Measurements from ENCODE around the gene DPP10.

Gene DPP10

DNA sequence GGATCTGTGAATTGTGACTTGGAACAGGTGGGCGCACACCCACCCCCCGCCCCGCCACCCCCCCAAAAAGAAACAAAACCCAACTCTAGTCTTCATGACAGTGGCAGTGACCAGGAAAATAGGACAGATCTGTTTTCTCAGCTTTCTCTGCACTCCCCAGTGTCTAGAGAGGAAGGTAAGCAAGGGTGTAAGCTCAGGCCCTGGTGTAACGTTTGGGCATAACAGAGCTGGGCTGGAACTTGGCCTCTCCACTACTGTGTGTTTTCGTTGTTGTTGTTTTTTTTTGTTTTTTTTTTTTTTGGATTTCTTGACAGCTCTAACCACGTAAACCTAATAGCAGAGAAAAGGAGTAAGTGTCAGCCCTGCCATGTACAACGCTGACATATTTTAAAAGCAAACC, 1160.8 kb downstream of the DPP10 start:
- no peak for DNase-seq (ENCODE audit: low read depth, low spot score)
- no peak overlapping the region for H3K4me3 ChIP-seq (ENCODE audit: low read depth, low read length)
- no peak for TF ChIP-seq CTCF (IDR thresholded peaks at IDR 0.05; ENCODE audit: insufficient read depth, low read length, missing control alignments)
- ChIA-PET POLR2A (no interaction called here), CTCF (no interaction called here)

DNA sequence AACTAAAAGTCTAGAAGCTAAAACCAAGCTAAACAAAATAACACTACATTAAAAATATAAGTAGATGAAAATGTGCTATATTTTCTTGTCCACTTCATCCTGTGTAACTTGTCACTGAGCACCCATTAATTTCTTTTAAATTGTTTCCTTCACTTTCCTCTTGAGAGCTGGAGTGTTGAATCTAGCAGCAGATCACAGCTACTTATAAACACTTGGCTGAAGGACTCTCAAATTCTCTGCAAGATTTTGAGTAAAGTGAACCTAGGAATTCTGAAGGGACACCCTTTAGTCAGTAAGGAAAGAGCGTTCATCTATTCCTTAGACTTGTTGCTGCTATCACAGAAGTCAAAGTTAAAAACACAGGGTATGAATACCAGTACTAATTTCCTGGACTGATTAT, 1163.9 kb downstream of the DPP10 start:
- no peak overlapping the region for H3K4me3 ChIP-seq (ENCODE audit: low read depth, low read length)
- TF ChIP-seq CTCF (IDR thresholded peaks at IDR 0.05; ENCODE audit: insufficient read depth, low read length, missing control alignments) = no peak
- DNase-seq (ENCODE audit: low read depth, low spot score) = no peak
- POLR2A ChIA-PET = no interaction called here
- CTCF ChIA-PET = no interaction called here

DNA sequence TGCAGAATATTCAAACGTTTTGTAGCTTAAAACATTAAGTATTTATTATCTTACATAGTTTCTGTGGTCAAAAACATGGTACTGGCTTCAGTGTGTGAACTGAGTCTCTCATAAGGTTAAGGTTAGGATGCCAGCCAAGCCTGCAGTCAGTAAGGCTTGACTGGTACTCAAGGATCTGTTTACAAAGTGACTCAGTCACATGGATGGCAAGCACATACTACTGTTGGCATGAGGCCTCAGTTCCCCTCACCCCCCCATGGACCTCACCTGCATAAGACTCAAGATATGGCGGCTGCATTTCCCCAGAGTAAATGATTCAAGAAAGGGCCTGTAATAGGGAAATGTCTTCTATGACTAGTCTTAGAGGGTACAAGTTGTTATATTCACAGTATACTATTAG, 1167.5 kb downstream of the DPP10 start:
- DNase-seq (ENCODE audit: low read depth, low spot score) = no peak
- CTCF ChIA-PET = no interaction called here

GRCh38 chr2:115610888-115611287, 1168.4 kb downstream of the DPP10 start:
- ChIA-PET CTCF (no interaction called here), POLR2A (no interaction called here)
- DNase-seq (ENCODE audit: low read depth, low spot score) = no peak
- no peak for TF ChIP-seq CTCF (IDR thresholded peaks at IDR 0.05; ENCODE audit: insufficient read depth, low read length, missing control alignments)
- H3K4me3 ChIP-seq (ENCODE audit: low read depth, low read length) = no peak overlapping the region

More for the DNA sequence above, 1167.5 kb downstream of the DPP10 start:
- no peak for TF ChIP-seq CTCF (IDR thresholded peaks at IDR 0.05; ENCODE audit: insufficient read depth, low read length, missing control alignments)
- POLR2A ChIA-PET = no interaction called here
- H3K4me3 ChIP-seq (ENCODE audit: low read depth, low read length) = no peak overlapping the region

GRCh38 chr2:115624332-115624731, 1181.9 kb downstream of the DPP10 start:
- no peak for TF ChIP-seq CTCF (IDR thresholded peaks at IDR 0.05; ENCODE audit: insufficient read depth, low read length, missing control alignments)
- ChIA-PET CTCF (no interaction called here), POLR2A (no interaction called here)
- no peak overlapping the region for H3K4me3 ChIP-seq (ENCODE audit: low read depth, low read length)
- no peak for DNase-seq (ENCODE audit: low read depth, low spot score)

DNA sequence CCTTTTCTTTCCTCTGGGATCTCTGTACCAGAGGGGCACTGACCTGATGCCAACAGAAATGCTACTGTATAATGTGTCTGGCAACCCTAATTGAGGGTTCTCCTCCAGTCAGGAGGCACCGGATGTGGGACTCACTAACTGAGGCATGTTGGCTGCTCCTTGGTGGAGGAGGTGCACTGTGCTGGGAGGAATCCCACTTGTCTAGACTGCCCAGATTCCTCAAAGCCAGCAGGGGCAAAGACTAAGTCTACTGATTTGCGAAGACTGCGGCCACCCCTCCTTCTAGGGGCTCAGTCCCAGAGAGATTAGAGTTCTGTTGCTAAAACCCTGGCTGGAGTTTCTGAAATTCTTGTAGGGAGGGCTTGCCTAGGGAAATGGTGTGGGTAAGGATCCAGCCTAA, 1192.1 kb downstream of the DPP10 start:
- CTCF ChIA-PET = no interaction called here
- TF ChIP-seq CTCF (IDR thresholded peaks at IDR 0.05; ENCODE audit: insufficient read depth, low read length, missing control alignments) = no peak
- no peak for DNase-seq (ENCODE audit: low read depth, low spot score)
- POLR2A ChIA-PET = no interaction called here
- no peak overlapping the region for H3K4me3 ChIP-seq (ENCODE audit: low read depth, low read length)

Data from AG04449 (cell line).